HepG2 (cell line): ENCODE results near the gene INPP4B. TPM values are rescaled to one million over a fixed set of nuclear protein-coding genes. Genes with fewer than 3 reads are reported as not detected.

Experiments
- ATAC-seq: fragments of 200-7000 bp; cut with Tn5 transposase; 3 replicates; pipeline ENCODE4 v1.9.1; 2020; ENCODE audit warnings: mild to moderate bottlenecking, moderate library complexity
- BruUV-seq: library from RNA; stranded (reverse); fragments of 400-500 nt; replicated peaks from 2 replicates; lab custom pipeline; 2021; lab: Mats Ljungman, UMichigan
- CTCF ChIA-PET: fragments of 300-600 bp; formaldehyde crosslinking; extraction: SDS; loops from one replicate; lab custom pipeline; 2021; ENCODE audit warnings: low total read pairs, inconsistent platforms, low intra/inter-chr PET ratio; lab: Yijun Ruan, JAX
- POLR2A ChIA-PET: fragments of 350-600 bp; sonication (Branson Sonifier 250); formaldehyde crosslinking; loops from one replicate; lab custom pipeline; 2020; ENCODE audit warnings: antibody characterized with exemption, inconsistent platforms; lab: Yijun Ruan, JAX
- DNase-seq: peaks from one replicate; pipeline ENCODE4 v3.0.0-alpha.2; 2015; ENCODE audit warnings: low spot score
- FAIRE-seq: peaks from 3 replicates; lab custom pipeline; 2011; peaks lifted over from hg19 to GRCh38; lab: Jason Lieb, UNC
- H2AFZ ChIP-seq: one replicate; pipeline ENCODE4 v1.6.1; 2011; ENCODE audit warnings: low read length, inconsistent platforms
- H3K27ac ChIP-seq: fragments of 300-600 bp; 3 replicates; pipeline ENCODE4 v1.8.0; 2011; ENCODE audit warnings: mixed run types, mild to moderate bottlenecking, mixed read lengths, low read length, inconsistent platforms; ENCODE audit not compliant: insufficient read depth; ENCODE audit errors: extremely low read length
- H3K27me3 ChIP-seq, 2 experiments: fragments of 200-600 bp in 1 of 2; 2 replicates in 1 of 2; 3 replicates in 1 of 2; pipeline versions ENCODE4 v1.6.0 to v1.8.0; 2011; ENCODE audit warnings: low read length in 2 of 2, mild to moderate bottlenecking in 2 of 2, moderate library complexity in 2 of 2, inconsistent platforms in 1 of 2; ENCODE audit not compliant: insufficient read depth in 2 of 2, control insufficient read depth in 1 of 2
- H3K36me3 ChIP-seq, 2 experiments: fragments of 200-600 bp in 1 of 2; replicated peaks in 1 of 2; 2 replicates in 1 of 2; 3 replicates in 1 of 2; pipeline versions ENCODE4 v1.5.1 to v1.8.0; 2011; ENCODE audit warnings: low read length in 2 of 2, inconsistent platforms in 1 of 2; ENCODE audit not compliant: insufficient read depth in 2 of 2, control insufficient read depth in 1 of 2
- H3K4me1 ChIP-seq: 2 replicates; pipeline ENCODE4 v1.5.1; 2012; ENCODE audit warnings: low read length, inconsistent platforms; ENCODE audit not compliant: insufficient read depth
- H3K4me2 ChIP-seq: 2 replicates; pipeline ENCODE4 v1.6.0; 2011; ENCODE audit warnings: low read depth, low read length, inconsistent platforms
- H3K4me3 ChIP-seq, 3 experiments: fragments of 200-600 bp in 1 of 3; sonication (generic), shearing (Covaris generic) in 1 of 3; replicated peaks in 1 of 3; 2 replicates each; pipeline ENCODE4 v1.5.1; 2011 to 2016; ENCODE audit warnings: low read length in 3 of 3, inconsistent platforms in 2 of 3, low read depth in 2 of 3, mild to moderate bottlenecking in 2 of 3, control low read depth in 1 of 3, mixed read lengths in 1 of 3; ENCODE audit not compliant: insufficient read depth in 1 of 3
- H3K79me2 ChIP-seq: one replicate; pipeline ENCODE4 v1.6.1; 2011; ENCODE audit warnings: low read length, inconsistent platforms; ENCODE audit not compliant: insufficient read depth
- H3K9ac ChIP-seq: 2 replicates; pipeline ENCODE4 v1.6.0; 2011; ENCODE audit warnings: mild to moderate bottlenecking, low read depth, low read length, inconsistent platforms; ENCODE audit not compliant: insufficient read depth
- H3K9me3 ChIP-seq: 2 replicates; pipeline ENCODE4 v1.5.1; 2012; ENCODE audit warnings: mild to moderate bottlenecking, low read length
- H4K20me1 ChIP-seq: 2 replicates; pipeline ENCODE4 v1.6.0; 2011; ENCODE audit warnings: inconsistent platforms, mild to moderate bottlenecking, low read length, moderate library complexity; ENCODE audit not compliant: insufficient read depth
- FOXA1 ChIP-seq, 2 experiments: fragments of 450-650 bp in 1 of 2; sonication (generic) in 1 of 2; formaldehyde crosslinking in 1 of 2; IDR thresholded peaks; 2 replicates each; pipeline versions ENCODE4 v1.4.0 to v1.6.1; 2016 to 2020; ENCODE audit warnings: missing genetic modification reagents in 1 of 2
- GABPB1 ChIP-seq: IDR thresholded peaks from 2 replicates; pipeline ENCODE4 v1.6.1; 2016; ENCODE audit warnings: mild to moderate bottlenecking, missing genetic modification reagents, moderate library complexity, missing compliant biosample characterization
- MYNN ChIP-seq: sonication (generic); formaldehyde crosslinking; IDR thresholded peaks from 2 replicates; pipeline ENCODE4 v1.4.0; 2020; ENCODE audit warnings: mild to moderate bottlenecking, low read depth, missing genetic modification reagents
- NFE2L2 ChIP-seq: fragments of 150-350 bp; IDR thresholded peaks from 2 replicates; pipeline ENCODE4 v1.6.1; 2014; ENCODE audit warnings: low read length
- WGBS: methylation state at CpG from one replicate; pipeline ENCODE4 v1.1.6; 2017; ENCODE audit warnings: low lambda C conversion rate; 5-methylcytosine and 5-hydroxymethylcytosine counted together
- in situ Hi-C: cut with HindIII; loops from 2 replicates; pipeline ENCODE4 v1.10.0; 2017; ENCODE audit warnings: low pct_unique_long_range_greater_than_20kb; ENCODE audit not compliant: extremely low pct_ligation_motif_present
- intact Hi-C: fragments of 100-400 bp; cut with micrococcal nuclease; formaldehyde crosslinking; loops from one replicate; pipeline ENCODE4 v1.10.0; 2022; ENCODE audit not compliant: unreplicated experiment
- polyA plus RNA-seq, 8 experiments: library from polyadenylated mRNA; depleted of rRNA in 3 of 8; stranded (reverse) in 7 of 8; unstranded in 1 of 8; fragments of >200 nt; fragmentation: Illumina TruSeq in 4 of 8; extraction: Trizol in 4 of 8; gene quantifications; 2 replicates each; pipeline versions ENCODE4 v1.2.1 to v1.2.3, GENCODE V29; 2011 to 2016; ENCODE audit warnings: low read depth in 4 of 8, missing spikeins in 1 of 8, mixed read lengths in 1 of 8; ENCODE audit not compliant: insufficient read depth in 1 of 8
- total RNA-seq, 5 experiments: library from RNA; depleted of rRNA; stranded (reverse); fragments of >200 nt; fragmentation: Illumina TruSeq; extraction: Trizol; gene quantifications; 2 replicates each; pipeline ENCODE4 v1.2.3, GENCODE V29; 2016; ENCODE audit warnings: low read depth in 1 of 5
- TF ChIP-seq, protein P1 (sequence below): sonication (generic); formaldehyde crosslinking; IDR thresholded peaks from 2 replicates; pipeline ENCODE4 v1.4.0; 2020; ENCODE audit warnings: missing genetic modification reagents

INPP4B gene
- total and polyA plus RNA-seq, 2 of the 13 experiments (the other 11 are each of a cell fraction or from before 2014, with no cell fraction given), result not detected

DNA sequence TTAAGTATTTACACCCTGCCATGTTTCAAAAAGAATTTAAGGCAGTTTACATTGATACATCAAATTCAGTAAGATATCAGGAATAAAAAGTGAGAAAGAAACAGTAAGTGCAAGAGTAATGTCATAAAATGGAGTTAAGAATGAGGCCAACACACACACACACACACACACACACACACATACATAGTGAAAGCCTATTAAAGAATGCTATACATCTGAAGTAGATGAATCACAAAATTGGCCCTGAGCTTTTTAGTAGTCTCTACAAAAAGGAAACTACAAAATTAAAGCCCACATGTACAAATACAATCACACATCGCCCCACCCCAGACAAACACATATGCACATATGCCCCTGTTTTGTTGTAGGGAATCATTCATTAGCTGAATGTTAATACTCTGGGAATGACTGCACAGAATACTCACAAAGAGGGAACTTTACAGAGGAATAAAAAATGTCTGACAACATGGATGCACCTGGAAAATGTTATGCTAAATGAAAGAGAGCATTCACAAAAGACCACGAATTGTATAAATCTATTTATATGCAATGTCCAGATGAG, 780.9 kb downstream of the INPP4B start (continued):
- no peak for TF ChIP-seq GABPB1 (CRISPR knock-in tag)

DNA sequence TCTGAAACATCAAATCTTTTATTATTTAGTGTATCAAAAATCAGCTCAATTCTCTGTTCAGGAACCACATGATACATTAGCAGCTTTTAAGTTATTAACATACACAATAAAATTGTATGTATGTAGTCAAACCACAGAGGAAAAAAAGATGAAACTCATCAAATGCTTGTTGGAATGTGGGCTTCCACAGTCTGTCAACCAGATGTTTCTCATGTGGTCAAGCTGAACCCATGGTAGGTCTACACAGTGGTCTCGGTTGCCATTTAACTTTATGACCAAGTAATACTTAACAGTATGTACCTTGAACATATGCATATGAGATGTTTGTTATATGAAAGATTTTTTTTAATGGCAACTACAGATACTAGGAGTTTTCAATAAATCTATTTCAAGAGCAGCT, 781.9 kb downstream of the INPP4B start:
- WGBS, result 5% methylated on average over 1 of the region's 1 CpG
- Histone ChIP-seq H3K27ac (no peak overlapping the region), H3K27me3 (no peaks in the 10 kb centered on the region), H3K4me3 (no peak overlapping the region), H4K20me1 (no peaks in the 10 kb centered on the region), H3K79me2 (no peaks in the 10 kb centered on the region), H3K9me3 (peaks cover 21% of the 10 kb centered on the region), H3K9ac (no peak overlapping the region), H3K4me1 (no peaks in the 10 kb centered on the region), H3K36me3 (no peaks in the 10 kb centered on the region), H3K4me2 (no peak overlapping the region), H2AFZ (no peak overlapping the region)
- TF ChIP-seq MYNN (CRISPR knock-in tag), result no peak
- TF ChIP-seq NFE2L2, result no peak
- no peak for TF ChIP-seq FOXA1 (IDR thresholded peaks at IDR 0.05)
- no peak for TF ChIP-seq FOXA1 (CRISPR knock-in tag; IDR thresholded peaks at IDR 0.05)
- TF ChIP-seq, protein P1, sequence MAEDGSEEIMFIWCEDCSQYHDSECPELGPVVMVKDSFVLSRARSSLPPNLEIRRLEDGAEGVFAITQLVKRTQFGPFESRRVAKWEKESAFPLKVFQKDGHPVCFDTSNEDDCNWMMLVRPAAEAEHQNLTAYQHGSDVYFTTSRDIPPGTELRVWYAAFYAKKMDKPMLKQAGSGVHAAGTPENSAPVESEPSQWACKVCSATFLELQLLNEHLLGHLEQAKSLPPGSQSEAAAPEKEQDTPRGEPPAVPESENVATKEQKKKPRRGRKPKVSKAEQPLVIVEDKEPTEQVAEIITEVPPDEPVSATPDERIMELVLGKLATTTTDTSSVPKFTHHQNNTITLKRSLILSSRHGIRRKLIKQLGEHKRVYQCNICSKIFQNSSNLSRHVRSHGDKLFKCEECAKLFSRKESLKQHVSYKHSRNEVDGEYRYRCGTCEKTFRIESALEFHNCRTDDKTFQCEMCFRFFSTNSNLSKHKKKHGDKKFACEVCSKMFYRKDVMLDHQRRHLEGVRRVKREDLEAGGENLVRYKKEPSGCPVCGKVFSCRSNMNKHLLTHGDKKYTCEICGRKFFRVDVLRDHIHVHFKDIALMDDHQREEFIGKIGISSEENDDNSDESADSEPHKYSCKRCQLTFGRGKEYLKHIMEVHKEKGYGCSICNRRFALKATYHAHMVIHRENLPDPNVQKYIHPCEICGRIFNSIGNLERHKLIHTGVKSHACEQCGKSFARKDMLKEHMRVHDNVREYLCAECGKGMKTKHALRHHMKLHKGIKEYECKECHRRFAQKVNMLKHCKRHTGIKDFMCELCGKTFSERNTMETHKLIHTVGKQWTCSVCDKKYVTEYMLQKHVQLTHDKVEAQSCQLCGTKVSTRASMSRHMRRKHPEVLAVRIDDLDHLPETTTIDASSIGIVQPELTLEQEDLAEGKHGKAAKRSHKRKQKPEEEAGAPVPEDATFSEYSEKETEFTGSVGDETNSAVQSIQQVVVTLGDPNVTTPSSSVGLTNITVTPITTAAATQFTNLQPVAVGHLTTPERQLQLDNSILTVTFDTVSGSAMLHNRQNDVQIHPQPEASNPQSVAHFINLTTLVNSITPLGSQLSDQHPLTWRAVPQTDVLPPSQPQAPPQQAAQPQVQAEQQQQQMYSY (CRISPR knock-in tag), result no peak
- POLR2A ChIA-PET, result no interaction called here
- BruUV-seq, result no TSS peak
- CTCF ChIA-PET, result no interaction called here
- DNase-seq (no peak), ATAC-seq (no peak), FAIRE-seq (no peak)
- in situ Hi-C loops, result no loop called here
- intact Hi-C loops, result no loop called here
